GM23248 (cell line): Measurements from ENCODE around the gene BLOC1S1. TPM values are rescaled to one million over a fixed set of nuclear protein-coding genes. Genes with fewer than 3 reads are reported as not detected.
A peak's percentile ranks its signal among the peaks of the same experiment; 100 is the strongest.

ENCODE experiments used
- DNase-seq: peaks from one replicate; pipeline ENCODE4 v3.0.0-alpha.2; 2015
- H2AFZ ChIP-seq: fragments of 200-600 bp; sonication (generic); 2 replicates; pipeline ENCODE4 v1.6.1; 2016; ENCODE audit warnings: antibody characterized with exemption
- H3F3A ChIP-seq: fragments of 200-600 bp; sonication (generic); 2 replicates; pipeline ENCODE4 v1.6.1; 2016; ENCODE audit warnings: mild to moderate bottlenecking, antibody characterized with exemption, mixed run types; ENCODE audit not compliant: insufficient read depth
- H3K27ac ChIP-seq: fragments of 200-600 bp; sonication (generic); 2 replicates; pipeline ENCODE4 v1.5.1; 2016; ENCODE audit warnings: mild to moderate bottlenecking
- H3K27me3 ChIP-seq: fragments of 200-600 bp; sonication (generic); replicated peaks from 2 replicates; pipeline ENCODE4 v1.6.1; 2016; ENCODE audit warnings: mild to moderate bottlenecking; ENCODE audit not compliant: insufficient read depth
- H3K36me3 ChIP-seq: fragments of 200-600 bp; sonication (generic); 2 replicates; pipeline ENCODE4 v1.6.1; 2016; ENCODE audit warnings: low read depth, mild to moderate bottlenecking
- H3K4me1 ChIP-seq: fragments of 200-600 bp; sonication (generic); 2 replicates; pipeline ENCODE4 v1.6.1; 2016; ENCODE audit warnings: mild to moderate bottlenecking; ENCODE audit not compliant: insufficient read depth
- H3K4me2 ChIP-seq: fragments of 200-600 bp; sonication (generic); one replicate; pipeline ENCODE4 v1.6.1; 2016; ENCODE audit warnings: mild to moderate bottlenecking; ENCODE audit not compliant: unreplicated experiment
- H3K4me3 ChIP-seq: fragments of 200-600 bp; sonication (generic); 2 replicates; pipeline ENCODE4 v1.5.1; 2016; ENCODE audit warnings: mild to moderate bottlenecking
- H3K79me2 ChIP-seq: fragments of 200-600 bp; sonication (generic); 2 replicates; pipeline ENCODE4 v1.6.1; 2016; ENCODE audit warnings: mild to moderate bottlenecking; ENCODE audit not compliant: insufficient read depth
- H3K9ac ChIP-seq: fragments of 200-600 bp; sonication (generic); 2 replicates; pipeline ENCODE4 v1.6.1; 2016; ENCODE audit warnings: mild to moderate bottlenecking
- H3K9me2 ChIP-seq: fragments of 200-600 bp; sonication (generic); 2 replicates; pipeline ENCODE4 v1.6.1; 2016; ENCODE audit warnings: mixed run types, mild to moderate bottlenecking, moderate library complexity; ENCODE audit not compliant: insufficient read depth
- H3K9me3 ChIP-seq: fragments of 200-600 bp; sonication (generic); one replicate; pipeline ENCODE4 v1.6.1; 2017; ENCODE audit warnings: low read depth
- H4K20me1 ChIP-seq: fragments of 200-600 bp; sonication (generic); 2 replicates; pipeline ENCODE4 v1.6.0; 2016; ENCODE audit not compliant: insufficient read depth
- EZH2 ChIP-seq: fragments of 200-600 bp; sonication (generic); IDR thresholded peaks from 2 replicates; pipeline ENCODE4 v1.6.1; 2018; ENCODE audit warnings: antibody characterized with exemption, mild to moderate bottlenecking; ENCODE audit not compliant: insufficient read depth, poor library complexity, severe bottlenecking
- EZH2phosphoT487 ChIP-seq: fragments of 200-600 bp; sonication (generic); IDR thresholded peaks from 2 replicates; pipeline ENCODE4 v1.6.1; 2018; ENCODE audit warnings: antibody characterized with exemption, moderate library complexity, mild to moderate bottlenecking, low read depth; ENCODE audit not compliant: insufficient read depth
- WGBS, 2 experiments: methylation state at CpG; one replicate each; pipeline ENCODE4 v1.1.6; 2015 to 2017; ENCODE audit warnings: low lambda C conversion rate in 2 of 2, low coverage in 1 of 2; ENCODE audit errors: missing lambda C conversion rate in 2 of 2; 5-methylcytosine and 5-hydroxymethylcytosine counted together
- in situ Hi-C: fragments of 300-500 bp; cut with MboI; formaldehyde crosslinking; loops from 2 replicates; pipeline ENCODE4 v1.15.0; 2020
- polyA plus RNA-seq: library from polyadenylated mRNA; unstranded; fragments of >200 nt; fragmentation: Nextera tagmentation; extraction: Ambion mirVana; gene quantifications from 2 replicates; pipeline ENCODE4 v1.2.1, GENCODE V29; 2016
- total RNA-seq: library from RNA; depleted of rRNA; stranded (reverse); fragments of >200 nt; shearing (Covaris generic); gene quantifications from 2 replicates; pipeline ENCODE4 v1.2.3, GENCODE V29; 2014

BLOC1S1 gene
- total and polyA plus RNA-seq, 2 experiments from 2014 or later, result 110 to 193 TPM

GRCh38 chr12:55725556-55725955 is 9.7 kb downstream of the BLOC1S1 start:
- peak; percentile 2 for DNase-seq
- no peaks in the 10 kb centered on the region for H3K27me3 ChIP-seq
- peak overlapping the region; percentile 97 for H3K9ac ChIP-seq
- peaks cover 40% of the 10 kb centered on the region for H3K4me1 ChIP-seq
- no peaks in the 10 kb centered on the region for H3K9me3 ChIP-seq
- H3K4me2 ChIP-seq, result peak overlapping the region; percentile 99
- no peaks in the 10 kb centered on the region for H3K9me2 ChIP-seq
- peaks cover 36% of the 10 kb centered on the region for H3K79me2 ChIP-seq
- TF ChIP-seq EZH2, result no peak
- H3K27ac ChIP-seq, result peak overlapping the region; percentile 2; the same call in 1 of the 2 replicates
- peaks cover 36% of the 10 kb centered on the region for H3K36me3 ChIP-seq
- no peak overlapping the region; the same call in 1 of the 2 replicates for H3K4me3 ChIP-seq
- no peak overlapping the region for H2AFZ ChIP-seq
- in situ Hi-C loops, result no loop called here
- 0 out of 2 replicates have a peak, but pooled peaks cover 3% of the 10 kb centered on the region for H4K20me1 ChIP-seq
- 46 to 49% methylated on average over 3 of the region's 3 CpGs for WGBS, 2 experiments
- peaks cover 72% of the 10 kb centered on the region for H3F3A ChIP-seq

GRCh38 chr12:55726971-55727370 is 11.1 kb downstream of the BLOC1S1 start:
- Histone ChIP-seq H3K4me3 (peak overlapping the region; percentile 97), H3K27me3 (no peaks in the 10 kb centered on the region), H3K9ac (peak overlapping the region; percentile 97), H3K27ac (peak overlapping the region; percentile 99), H3K79me2 (peaks cover 50% of the 10 kb centered on the region), H4K20me1 (0 out of 2 replicates have a peak, but pooled peaks cover 3% of the 10 kb centered on the region), H3F3A (peaks cover 65% of the 10 kb centered on the region), H3K4me2 (peak overlapping the region; percentile 99), H3K9me2 (no peaks in the 10 kb centered on the region), H2AFZ (no peak overlapping the region), H3K36me3 (peaks cover 36% of the 10 kb centered on the region), H3K4me1 (peaks cover 34% of the 10 kb centered on the region), H3K9me3 (no peaks in the 10 kb centered on the region)
- in situ Hi-C loops, result no loop called here
- 22 to 25% methylated on average over 9 to 10 of the region's 10 CpGs for WGBS, 2 experiments
- TF ChIP-seq EZH2 (no peak), EZH2phosphoT487 (no peak)
- no peak for DNase-seq

GRCh38 chr12:55727643-55728185 is 11.9 kb downstream of the BLOC1S1 start:
- H3K9me3 ChIP-seq, result no peaks in the 10 kb centered on the region
- H4K20me1 ChIP-seq, result 0 out of 2 replicates have a peak, but pooled peaks cover 3% of the 10 kb centered on the region
- H2AFZ ChIP-seq, result no peak overlapping the region
- peaks cover 58% of the 10 kb centered on the region for H3K79me2 ChIP-seq
- peak overlapping the region; percentile 99 for H3K4me2 ChIP-seq
- peak overlapping the region; percentile 97 for H3K9ac ChIP-seq
- TF ChIP-seq EZH2, result no peak
- TF ChIP-seq EZH2phosphoT487, result no peak
- peak overlapping the region; percentile 99 for H3K27ac ChIP-seq
- peaks cover 34% of the 10 kb centered on the region for H3K4me1 ChIP-seq
- 0 to 2% methylated on average over 7 to 9 of the region's 9 CpGs for WGBS, 2 experiments
- no peaks in the 10 kb centered on the region for H3K9me2 ChIP-seq
- peak overlapping the region; percentile 97 for H3K4me3 ChIP-seq
- in situ Hi-C loops, result no loop called here
- DNase-seq, result peak; percentile 91
- H3F3A ChIP-seq, result peaks cover 57% of the 10 kb centered on the region
- H3K27me3 ChIP-seq, result no peaks in the 10 kb centered on the region
- H3K36me3 ChIP-seq, result peaks cover 36% of the 10 kb centered on the region

GRCh38 chr12:55728186-55728938 is 12.5 kb downstream of the BLOC1S1 start:
- peaks cover 51% of the 10 kb centered on the region for H3F3A ChIP-seq
- no peaks in the 10 kb centered on the region for H3K27me3 ChIP-seq
- H3K27ac ChIP-seq, result peak overlapping the region; percentile 99
- H3K9me2 ChIP-seq, result no peaks in the 10 kb centered on the region
- no peak overlapping the region for H2AFZ ChIP-seq
- H4K20me1 ChIP-seq, result 0 out of 2 replicates have a peak, but pooled peaks cover 3% of the 10 kb centered on the region
- H3K36me3 ChIP-seq, result peaks cover 34% of the 10 kb centered on the region
- H3K9me3 ChIP-seq, result no peaks in the 10 kb centered on the region
- peak overlapping the region; percentile 97 for H3K9ac ChIP-seq
- peaks cover 34% of the 10 kb centered on the region for H3K4me1 ChIP-seq
- in situ Hi-C loops, result no loop called here
- H3K4me3 ChIP-seq, result peak overlapping the region; percentile 97
- peak; percentile 74 for DNase-seq
- TF ChIP-seq EZH2phosphoT487, result no peak
- no peak for TF ChIP-seq EZH2
- peaks cover 58% of the 10 kb centered on the region for H3K79me2 ChIP-seq
- WGBS, 2 experiments, result 1% methylated on average over 20 to 55 of the region's 61 CpGs
- H3K4me2 ChIP-seq, result peak overlapping the region; percentile 99
